OCI-LY7 (cell line): ENCODE data around the gene OR6Y1. TPM values are rescaled to one million over a fixed set of nuclear protein-coding genes. Genes with fewer than 3 reads are reported as not detected.

Source experiments
- BruUV-seq: library from RNA; stranded (reverse); fragments of 400-500 nt; replicated peaks from 2 replicates; lab custom pipeline; 2021; lab: Mats Ljungman, UMichigan
- CTCF ChIA-PET: fragments of 300-600 bp; sonication (Branson Sonifier 250); formaldehyde crosslinking; loops from one replicate; lab custom pipeline; 2022; ENCODE audit warnings: antibody characterized with exemption; ENCODE audit not compliant: unreplicated experiment; lab: Charles Lee
- POLR2A ChIA-PET: fragments of 300-600 bp; sonication (Branson Sonifier 250); formaldehyde crosslinking; loops from one replicate; lab custom pipeline; 2022; ENCODE audit warnings: antibody characterized with exemption; lab: Charles Lee
- DNase-seq: peaks from one replicate; pipeline ENCODE4 v3.0.0-alpha.2; 2015; ENCODE audit warnings: low spot score
- H2AFZ ChIP-seq: fragments of 200-600 bp; sonication (generic), shearing (Covaris generic); 2 replicates; pipeline ENCODE4 v1.6.1; 2014; ENCODE audit warnings: mild to moderate bottlenecking, antibody characterized with exemption, low read length, moderate library complexity
- H3K27ac ChIP-seq: fragments of 200-600 bp; sonication (generic); 2 replicates; pipeline ENCODE4 v1.5.1; 2014; ENCODE audit warnings: mixed run types, low read depth, mild to moderate bottlenecking, moderate library complexity, low read length, inconsistent platforms; ENCODE audit not compliant: poor library complexity, severe bottlenecking
- H3K36me3 ChIP-seq: fragments of 200-600 bp; sonication (generic); 2 replicates; pipeline ENCODE4 v1.6.1; 2014; ENCODE audit warnings: mild to moderate bottlenecking, antibody characterized with exemption, low read length, moderate library complexity, mixed read lengths; ENCODE audit not compliant: insufficient read depth
- H3K4me1 ChIP-seq: fragments of 200-600 bp; sonication (generic); 2 replicates; pipeline ENCODE4 v1.5.1; 2014; ENCODE audit warnings: mild to moderate bottlenecking, low read length; ENCODE audit not compliant: insufficient read depth, poor library complexity, severe bottlenecking
- H3K4me2 ChIP-seq: fragments of 200-600 bp; sonication (generic); 2 replicates; pipeline ENCODE4 v1.6.1; 2014; ENCODE audit warnings: mild to moderate bottlenecking, low read length
- H3K4me3 ChIP-seq: fragments of 200-600 bp; sonication (generic); 2 replicates; pipeline ENCODE4 v1.5.1; 2014; ENCODE audit warnings: mild to moderate bottlenecking, low read depth, low read length; ENCODE audit not compliant: poor library complexity, severe bottlenecking
- H3K79me2 ChIP-seq: fragments of 200-600 bp; sonication (generic); 2 replicates; pipeline ENCODE4 v1.6.1; 2016; ENCODE audit warnings: low read depth, mild to moderate bottlenecking, low read length, moderate library complexity, mixed read lengths; ENCODE audit not compliant: insufficient read depth
- H3K9me2 ChIP-seq: fragments of 200-600 bp; sonication (generic); 2 replicates; pipeline ENCODE4 v1.6.1; 2016; ENCODE audit warnings: mild to moderate bottlenecking, low read length, mixed read lengths; ENCODE audit not compliant: insufficient read depth
- H3K9me3 ChIP-seq: fragments of 200-600 bp; sonication (generic); 2 replicates; pipeline ENCODE4 v1.6.1; 2014; ENCODE audit warnings: mild to moderate bottlenecking, mixed run types, low read length, mixed read lengths
- H4K20me1 ChIP-seq: fragments of 200-600 bp; sonication (generic); 2 replicates; pipeline ENCODE4 v1.6.1; 2014; ENCODE audit warnings: mild to moderate bottlenecking, antibody characterized with exemption, low read length, moderate library complexity, mixed read lengths; ENCODE audit not compliant: insufficient read depth
- EZH2phosphoT487 ChIP-seq: fragments of 200-600 bp; sonication (generic); IDR thresholded peaks from 2 replicates; pipeline ENCODE4 v1.6.1; 2018; ENCODE audit warnings: low read depth, borderline replicate concordance, mild to moderate bottlenecking, mixed run types, antibody characterized with exemption, low read length, moderate library complexity, mixed read lengths
- intact Hi-C: fragments of 100-400 bp; cut with micrococcal nuclease; formaldehyde crosslinking; loops from one replicate; pipeline ENCODE4 v1.10.0; 2022; ENCODE audit not compliant: unreplicated experiment
- total RNA-seq, 2 experiments: library from RNA; depleted of rRNA in 1 of 2; stranded (reverse); fragments of >200 nt in 1 of 2; shearing (Covaris generic) in 1 of 2; gene quantifications; 2 replicates each; pipeline ENCODE4 v1.2.3, GENCODE V29; 2014 to 2022
- TF ChIP-seq, protein P1 (sequence below): fragments of 200-600 bp; sonication (generic); conservative IDR thresholded peaks from 2 replicates; pipeline ENCODE4 v1.5.1; 2014; ENCODE audit warnings: mild to moderate bottlenecking, antibody characterized with exemption, low read length, moderate library complexity, mixed read lengths

The OR6Y1 gene
- total RNA-seq, 2 experiments from 2014 or later, result not detected

DNA sequence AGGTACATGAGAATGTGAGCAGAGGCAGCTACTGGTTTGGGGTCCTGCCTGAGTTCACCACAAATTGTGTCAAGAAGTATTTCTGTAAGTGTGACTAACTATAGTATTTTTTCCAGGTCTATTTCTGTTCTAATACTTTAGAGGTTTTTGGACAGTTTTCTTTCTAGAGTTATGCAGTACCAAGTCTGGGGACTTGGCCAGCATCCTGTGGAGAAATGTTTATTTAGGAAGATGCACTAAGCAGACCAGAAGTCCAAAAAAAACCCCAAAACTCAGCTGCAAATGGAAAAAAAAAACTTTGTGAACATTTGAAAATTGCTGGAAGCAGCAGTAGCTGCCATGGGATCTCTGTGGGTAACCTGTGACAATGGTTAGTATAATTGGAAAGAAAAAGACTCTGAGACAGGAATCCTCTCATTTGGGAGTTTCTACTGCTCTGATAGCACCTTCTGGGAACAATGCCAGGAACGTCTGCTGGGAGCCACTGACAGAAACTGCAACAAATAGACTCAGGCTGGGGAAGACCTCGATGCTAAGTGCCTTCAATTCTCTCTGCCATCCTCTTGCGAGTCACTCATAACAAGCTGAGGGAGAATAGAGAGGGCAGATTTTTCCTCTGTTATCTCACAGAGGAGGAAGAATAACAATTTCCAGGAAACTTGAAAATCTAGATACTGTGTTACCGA is 44.6 kb downstream of the OR6Y1 start:
- Histone ChIP-seq H3K4me2 (no peak overlapping the region), H2AFZ (no peak overlapping the region), H3K79me2 (no peaks in the 10 kb centered on the region), H3K9me3 (no peaks in the 10 kb centered on the region), H3K27ac (no peak overlapping the region), H3K4me3 (no peak overlapping the region), H3K9me2 (no peaks in the 10 kb centered on the region), H3K36me3 (no peaks in the 10 kb centered on the region), H4K20me1 (no peaks in the 10 kb centered on the region), H3K4me1 (no peaks in the 10 kb centered on the region)
- ChIA-PET CTCF (no interaction called here), POLR2A (no interaction called here)
- intact Hi-C loops, result loop anchor here (5.0 kb wide), 3 partner anchors 143 to 578 kb away; no protein-coding TSS in a partner anchor
- DNase-seq, result no peak
- TF ChIP-seq, protein P1, sequence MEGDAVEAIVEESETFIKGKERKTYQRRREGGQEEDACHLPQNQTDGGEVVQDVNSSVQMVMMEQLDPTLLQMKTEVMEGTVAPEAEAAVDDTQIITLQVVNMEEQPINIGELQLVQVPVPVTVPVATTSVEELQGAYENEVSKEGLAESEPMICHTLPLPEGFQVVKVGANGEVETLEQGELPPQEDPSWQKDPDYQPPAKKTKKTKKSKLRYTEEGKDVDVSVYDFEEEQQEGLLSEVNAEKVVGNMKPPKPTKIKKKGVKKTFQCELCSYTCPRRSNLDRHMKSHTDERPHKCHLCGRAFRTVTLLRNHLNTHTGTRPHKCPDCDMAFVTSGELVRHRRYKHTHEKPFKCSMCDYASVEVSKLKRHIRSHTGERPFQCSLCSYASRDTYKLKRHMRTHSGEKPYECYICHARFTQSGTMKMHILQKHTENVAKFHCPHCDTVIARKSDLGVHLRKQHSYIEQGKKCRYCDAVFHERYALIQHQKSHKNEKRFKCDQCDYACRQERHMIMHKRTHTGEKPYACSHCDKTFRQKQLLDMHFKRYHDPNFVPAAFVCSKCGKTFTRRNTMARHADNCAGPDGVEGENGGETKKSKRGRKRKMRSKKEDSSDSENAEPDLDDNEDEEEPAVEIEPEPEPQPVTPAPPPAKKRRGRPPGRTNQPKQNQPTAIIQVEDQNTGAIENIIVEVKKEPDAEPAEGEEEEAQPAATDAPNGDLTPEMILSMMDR, result no peak
- TF ChIP-seq EZH2phosphoT487, result no peak
- BruUV-seq, result no TSS peak

DNA sequence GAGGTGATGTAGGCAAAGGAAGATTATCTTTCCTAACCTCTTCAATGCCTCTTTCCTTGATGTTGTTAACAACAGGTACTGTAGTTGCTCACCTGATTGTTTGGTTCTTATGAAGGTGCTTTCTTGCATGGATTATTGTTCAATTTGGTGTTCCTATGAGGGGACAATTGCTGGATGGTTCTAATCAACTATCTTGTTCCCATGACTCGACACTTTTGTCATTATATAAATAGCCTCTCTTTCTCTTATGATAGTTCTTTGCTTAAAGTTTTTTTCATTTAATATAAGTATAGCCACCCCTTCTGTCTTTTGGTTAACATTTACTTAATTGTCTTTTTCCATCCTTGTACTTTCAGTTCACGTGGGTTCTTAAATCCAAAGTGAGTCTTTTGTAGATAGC is 46.7 kb downstream of the OR6Y1 start:
- H4K20me1 ChIP-seq, result no peaks in the 10 kb centered on the region
- intact Hi-C loops, result loop anchor here (5.0 kb wide), 3 partner anchors 145 to 580 kb away; no protein-coding TSS in a partner anchor
- no peaks in the 10 kb centered on the region for H3K9me3 ChIP-seq
- BruUV-seq, result no TSS peak
- no peaks in the 10 kb centered on the region for H3K79me2 ChIP-seq
- no peak overlapping the region for H2AFZ ChIP-seq
- ChIA-PET CTCF (no interaction called here), POLR2A (interaction anchor here (1.2 kb wide), 1 partner anchor 502 kb away, joined by 3 read pairs; the partner anchor contains the start of gene IFI16)
- no peak for TF ChIP-seq EZH2phosphoT487
- TF ChIP-seq, protein P1, result no peak
- no peaks in the 10 kb centered on the region for H3K4me1 ChIP-seq
- H3K36me3 ChIP-seq, result no peaks in the 10 kb centered on the region
- H3K27ac ChIP-seq, result no peak overlapping the region
- no peak for DNase-seq
- no peaks in the 10 kb centered on the region for H3K9me2 ChIP-seq
- no peak overlapping the region for H3K4me2 ChIP-seq
- H3K4me3 ChIP-seq, result no peak overlapping the region
